ENCODE measurements around the gene LAMB4.

The LAMB4 gene

DNA sequence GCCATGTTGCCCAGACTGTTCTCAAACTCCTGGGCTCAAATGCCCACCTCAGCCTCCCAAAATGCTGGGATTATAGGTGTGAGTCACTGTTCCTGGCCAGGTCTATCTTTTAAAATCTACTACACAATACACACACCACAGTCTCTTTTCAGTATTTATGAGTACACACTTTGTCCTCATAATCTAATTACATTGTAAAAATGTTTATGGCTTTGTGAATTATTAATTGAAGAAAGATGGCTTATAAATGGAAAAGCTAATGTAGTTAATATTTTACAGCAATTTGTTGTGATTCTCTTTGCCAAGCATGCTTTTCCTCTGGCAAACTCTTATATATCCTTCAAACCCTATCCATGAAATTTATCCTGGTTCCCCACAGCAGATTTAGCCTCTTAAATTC, 22.0 kb downstream of the LAMB4 start:
- no peak for DNase-seq

DNA sequence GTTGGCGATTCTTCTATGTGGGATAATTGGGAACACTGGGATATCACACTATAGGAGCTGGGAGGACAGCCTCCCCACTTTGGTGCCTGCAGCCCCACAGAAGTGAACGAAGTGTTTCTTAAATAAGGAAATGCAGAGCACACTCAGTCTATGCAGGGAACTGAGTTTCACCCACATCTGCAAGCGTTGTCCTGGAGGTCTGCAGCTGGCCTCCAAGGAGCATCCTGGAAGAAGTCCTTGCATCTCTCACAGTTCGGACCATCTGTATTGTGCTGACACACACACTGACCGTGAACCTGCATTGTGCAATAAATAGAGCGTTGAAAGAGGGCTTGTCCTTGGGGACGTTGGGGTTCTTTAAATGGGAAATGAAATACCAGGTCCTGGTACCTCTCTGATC, 25.8 kb downstream of the LAMB4 start:
- no peak for DNase-seq

DNA sequence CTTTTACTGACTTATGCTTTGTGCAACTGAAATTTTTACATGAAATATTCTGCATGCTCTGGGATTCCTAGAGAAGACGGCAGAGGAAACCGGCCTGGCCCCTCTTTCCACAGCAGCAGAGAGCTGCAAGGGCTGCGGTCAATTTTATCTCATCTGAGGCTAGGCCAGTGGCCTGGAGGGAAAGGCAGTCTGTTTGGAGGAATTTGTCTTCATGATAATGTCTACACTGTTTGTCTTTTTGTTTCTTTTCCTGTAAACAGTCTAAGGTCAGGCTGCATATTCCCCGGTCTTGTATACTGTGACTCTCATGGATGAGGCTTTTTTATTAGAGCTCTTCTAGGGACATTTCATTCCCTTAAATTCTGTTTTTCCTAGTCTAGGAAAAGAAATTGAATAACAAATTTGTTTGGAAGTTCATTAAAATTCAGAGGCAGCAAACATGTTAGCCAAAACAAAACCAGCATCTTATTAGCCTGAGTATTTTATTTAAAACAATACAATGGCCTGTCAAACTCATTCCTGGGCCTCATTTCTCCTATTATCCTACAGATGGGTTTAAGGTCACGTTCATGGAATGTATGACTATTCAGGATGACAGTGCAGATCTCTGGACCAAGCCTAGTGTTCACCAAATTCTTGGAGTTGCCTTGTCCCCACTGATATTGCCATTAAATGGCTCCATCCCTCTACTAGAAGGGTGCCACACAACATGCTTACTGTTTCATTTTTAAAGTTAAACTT, 26.4 kb downstream of the LAMB4 start:
- DNase-seq = no peak

DNA sequence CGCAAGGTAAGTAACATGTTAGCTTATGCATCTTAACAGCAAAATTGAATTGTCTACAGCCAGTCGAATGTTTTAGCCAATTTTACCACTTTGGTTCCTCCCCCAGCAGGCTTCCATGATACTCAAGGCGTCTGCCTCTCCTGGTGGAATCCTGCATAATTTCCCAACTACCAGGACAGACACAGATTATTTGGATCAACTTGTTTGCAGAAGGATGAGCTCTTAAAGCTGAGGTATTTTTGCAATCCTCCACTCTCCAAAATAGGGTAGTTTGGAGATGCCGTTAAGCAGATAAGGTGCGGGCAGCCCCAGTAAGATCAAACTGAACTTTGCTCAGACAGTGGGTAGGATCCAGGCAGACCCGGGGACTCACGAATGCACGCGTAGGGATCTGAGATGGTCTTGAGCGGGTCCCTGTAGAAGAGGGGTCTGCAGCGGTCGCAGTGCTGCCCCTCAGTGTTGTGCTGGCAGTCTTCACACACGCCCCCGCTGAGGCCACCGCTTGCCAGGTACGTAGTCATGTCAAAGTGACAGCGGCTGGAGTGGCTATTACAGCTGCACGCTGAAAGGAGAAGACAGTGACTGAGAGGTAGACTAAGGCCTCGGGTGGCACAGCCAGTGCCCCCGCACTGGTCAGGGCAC, 27.4 kb downstream of the LAMB4 start:
- no peak for DNase-seq

DNA sequence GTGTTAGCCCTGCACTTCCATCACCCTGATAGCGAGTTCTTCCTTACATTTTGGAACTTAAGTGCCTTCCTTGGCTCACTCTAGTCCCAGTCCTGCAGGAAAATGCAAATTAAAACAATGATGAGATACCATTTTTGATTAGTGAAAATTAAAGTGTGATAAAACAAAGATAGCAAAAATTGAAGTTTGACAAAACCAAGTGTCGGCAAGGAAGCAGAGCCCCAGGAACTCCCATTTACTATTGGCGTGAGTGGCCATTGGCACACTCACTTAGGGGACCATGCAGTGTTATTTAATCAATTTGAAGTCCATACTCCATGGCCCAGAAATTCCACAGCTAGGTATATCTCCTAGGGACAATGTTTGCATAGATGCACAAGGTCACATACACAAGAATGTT, 28.4 kb downstream of the LAMB4 start:
- no peak for DNase-seq

DNA sequence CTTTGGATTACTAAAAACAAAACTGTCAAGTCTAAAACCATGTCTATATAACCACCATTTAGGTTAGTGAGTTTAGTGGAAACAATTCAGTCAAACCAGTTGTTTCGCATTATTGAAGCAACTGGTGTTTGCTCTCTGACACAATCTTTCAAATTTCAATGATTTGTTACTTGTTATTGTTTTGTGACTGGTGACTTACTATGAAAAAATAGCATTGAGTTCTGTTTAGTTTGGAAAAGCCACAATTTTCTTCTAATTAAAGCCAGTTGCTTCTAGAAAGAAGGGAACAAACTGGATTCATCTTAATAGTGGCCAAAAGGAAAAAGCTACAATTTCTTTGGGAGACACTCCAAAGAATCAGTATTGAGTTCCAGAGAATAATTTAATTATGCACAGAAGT, 30.4 kb downstream of the LAMB4 start:
- DNase-seq = no peak

DNA sequence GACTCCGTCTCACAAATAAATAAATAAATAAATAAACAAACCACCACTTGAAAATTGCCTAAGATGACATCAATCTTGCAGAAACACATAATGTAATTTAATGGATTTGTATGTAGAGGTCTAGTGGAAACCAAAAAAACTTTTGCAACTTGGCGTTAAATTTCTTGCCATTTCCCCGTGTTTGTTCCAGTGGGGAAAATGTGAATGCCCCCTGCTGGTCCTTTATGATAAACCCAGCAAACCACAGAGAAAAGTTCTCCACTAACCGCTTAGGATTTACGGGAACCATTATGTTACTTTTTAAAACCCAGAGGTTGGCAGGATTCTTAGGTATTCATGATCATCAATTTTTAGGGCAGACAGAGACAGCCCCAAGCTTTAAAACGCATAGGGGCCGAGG, 32.5 kb downstream of the LAMB4 start:
- DNase-seq = no peak

DNA sequence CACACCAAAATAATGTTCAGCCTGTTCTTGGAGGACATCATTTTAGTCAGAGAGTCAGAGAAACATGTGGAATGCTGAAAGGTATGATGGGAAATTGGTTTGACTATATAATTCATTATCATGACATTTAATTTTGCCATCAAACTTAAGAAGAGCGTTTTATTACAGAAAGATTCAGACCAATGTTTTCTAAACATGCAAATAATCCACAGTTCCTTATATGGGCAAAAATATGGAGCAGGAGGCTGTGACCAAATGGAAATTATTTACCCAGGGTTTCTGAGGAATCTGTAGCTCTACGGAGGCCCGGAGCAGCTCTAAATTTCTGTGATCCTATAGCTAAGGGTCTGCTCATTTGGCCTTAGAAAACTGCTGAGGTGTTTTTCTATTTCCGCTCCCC, 33.2 kb downstream of the LAMB4 start:
- no peak for DNase-seq

DNA sequence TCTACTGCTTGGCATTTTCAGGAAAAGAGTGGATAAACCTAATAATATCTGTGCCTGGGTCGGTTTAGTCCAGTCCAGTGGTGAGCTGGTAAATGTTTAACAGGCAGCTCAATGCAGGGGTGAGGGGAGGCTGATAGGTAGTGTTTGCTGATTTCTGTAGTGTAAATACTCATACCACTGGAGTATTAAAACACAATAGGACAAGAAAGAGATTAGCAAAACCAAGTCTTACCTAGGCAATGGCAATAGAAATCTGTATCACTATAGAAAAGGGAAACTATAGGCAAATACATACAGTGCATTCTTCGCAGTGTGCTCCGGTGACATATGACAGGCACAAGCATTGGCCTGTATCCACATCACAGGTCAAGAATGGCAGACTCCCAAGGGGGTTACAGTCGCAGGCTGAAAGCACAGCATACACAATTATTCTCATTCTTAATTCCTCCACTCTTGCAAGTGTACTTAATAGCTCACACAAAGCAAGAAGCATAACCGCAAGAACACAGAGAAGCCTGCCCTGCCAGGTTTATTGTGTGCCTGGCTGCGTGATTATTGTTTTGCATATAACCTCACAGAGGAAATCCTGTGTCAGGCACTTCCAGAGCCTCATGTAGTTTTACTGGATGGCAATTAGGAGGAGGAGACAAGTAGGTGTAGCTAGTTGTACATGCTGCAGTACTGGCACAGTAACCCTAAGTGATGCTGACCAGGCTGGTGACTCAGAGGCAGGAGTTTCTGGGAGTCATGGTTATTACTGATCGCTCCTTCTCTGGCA, 35.0 kb downstream of the LAMB4 start:
- peak; percentile 7 for DNase-seq

DNA sequence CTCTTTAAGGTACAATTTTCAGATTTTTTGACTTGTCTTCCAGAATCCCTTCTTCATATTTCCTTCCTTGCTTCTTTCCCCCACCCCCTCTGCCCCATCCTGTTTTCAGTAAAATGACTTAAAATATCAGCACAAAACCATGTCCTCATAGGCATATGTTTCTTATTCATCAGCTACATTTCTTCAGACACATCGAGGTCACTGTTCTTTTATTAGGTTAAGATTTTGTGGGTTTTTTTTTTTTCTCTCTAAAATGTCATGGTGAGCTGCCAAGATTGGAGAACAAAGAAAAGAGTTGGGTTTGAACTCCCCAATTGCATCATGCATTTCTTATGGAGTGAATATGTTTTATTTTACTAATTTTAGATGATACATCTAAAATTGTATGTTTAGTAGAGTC, 35.8 kb downstream of the LAMB4 start:
- DNase-seq = no peak

DNA sequence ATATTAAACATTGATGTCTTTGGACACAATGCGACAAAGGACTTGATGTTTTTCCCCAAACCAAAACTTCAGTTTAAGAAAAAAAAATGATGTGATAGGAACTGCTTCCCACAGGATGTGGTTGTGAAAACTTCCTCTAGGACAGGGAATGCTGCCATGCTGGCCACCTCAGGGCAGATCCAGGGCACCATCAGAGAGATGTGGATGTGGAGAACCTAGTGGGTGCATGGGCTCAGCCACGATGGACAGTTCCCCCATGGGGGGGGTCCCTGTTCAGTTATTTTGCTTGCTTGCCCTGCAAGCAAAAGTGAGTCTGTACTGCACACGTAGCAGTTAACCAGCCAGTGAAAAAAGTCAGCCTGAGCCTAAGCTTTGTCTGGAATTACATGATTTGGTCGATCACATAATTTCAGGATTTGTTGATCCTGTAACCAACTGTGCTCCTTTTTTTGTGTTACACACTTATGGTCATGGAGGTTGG, 36.3 kb downstream of the LAMB4 start:
- no peak for DNase-seq

DNA sequence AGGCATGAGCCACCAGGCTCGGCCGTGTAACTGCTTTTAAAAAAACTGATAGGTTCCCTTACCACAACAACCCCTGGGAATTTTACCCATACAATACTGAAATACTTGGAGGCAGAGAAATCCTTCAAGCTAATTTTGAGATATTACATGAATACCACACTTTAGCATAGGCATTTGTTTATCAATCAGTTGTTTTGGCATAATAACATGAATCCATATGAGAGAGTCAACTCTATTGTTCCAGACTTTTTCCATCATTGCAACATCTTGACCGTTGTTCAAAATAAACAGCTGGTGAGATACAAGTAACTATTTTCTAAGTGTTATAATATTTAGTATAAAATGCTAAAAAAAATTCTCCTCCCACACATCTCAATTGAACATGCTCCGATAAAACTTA, 36.8 kb downstream of the LAMB4 start:
- no peak for DNase-seq

DNA sequence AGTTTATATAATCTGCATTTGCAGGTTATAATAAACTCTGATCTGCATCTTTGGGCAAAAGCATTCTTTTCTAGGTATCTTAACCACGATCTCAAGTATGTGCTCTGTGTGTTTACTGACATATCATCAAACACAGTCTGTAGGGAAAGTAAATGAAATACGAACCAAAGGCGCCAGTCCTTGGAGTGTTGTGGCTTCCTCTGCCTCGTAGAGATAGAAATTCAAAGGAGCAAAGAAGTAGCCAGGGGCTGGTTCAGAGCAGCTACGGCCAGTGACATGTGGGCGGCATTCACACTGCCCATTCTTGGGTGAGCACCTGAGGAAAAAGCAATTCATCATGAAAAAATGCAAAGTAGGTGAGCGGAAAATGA, 38.7 kb downstream of the LAMB4 start:
- DNase-seq = no peak

DNA sequence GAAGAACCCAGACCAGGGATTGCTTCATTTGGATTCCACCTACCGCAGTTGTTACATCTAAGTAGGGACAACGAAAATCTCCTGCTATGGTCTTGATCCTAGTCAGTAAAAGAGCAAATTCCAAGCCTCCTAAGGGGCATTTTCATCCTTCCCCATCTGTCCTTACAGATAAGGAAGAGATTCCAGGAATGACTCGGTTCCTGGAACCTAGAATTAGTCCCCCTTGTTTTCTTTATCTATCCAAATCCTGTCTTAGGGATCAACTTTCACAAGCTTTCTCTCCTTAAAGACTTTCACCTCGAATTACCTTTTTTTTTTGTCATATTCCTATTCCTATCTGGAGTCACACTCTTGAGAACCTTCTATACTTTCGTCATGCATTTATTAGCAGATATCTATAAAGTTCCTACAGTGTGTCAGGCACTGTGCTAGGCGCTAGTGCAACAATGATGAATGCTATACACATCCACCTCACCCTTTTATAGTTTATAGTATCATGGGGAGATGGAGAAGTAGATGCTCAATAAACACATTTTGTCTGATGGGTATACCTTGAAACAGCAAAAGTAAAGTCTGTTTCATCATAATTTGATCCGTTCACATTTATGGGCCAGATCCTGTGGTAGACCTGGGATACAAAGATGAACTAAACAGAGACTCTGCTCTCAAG, 39.2 kb downstream of the LAMB4 start:
- DNase-seq = no peak

DNA sequence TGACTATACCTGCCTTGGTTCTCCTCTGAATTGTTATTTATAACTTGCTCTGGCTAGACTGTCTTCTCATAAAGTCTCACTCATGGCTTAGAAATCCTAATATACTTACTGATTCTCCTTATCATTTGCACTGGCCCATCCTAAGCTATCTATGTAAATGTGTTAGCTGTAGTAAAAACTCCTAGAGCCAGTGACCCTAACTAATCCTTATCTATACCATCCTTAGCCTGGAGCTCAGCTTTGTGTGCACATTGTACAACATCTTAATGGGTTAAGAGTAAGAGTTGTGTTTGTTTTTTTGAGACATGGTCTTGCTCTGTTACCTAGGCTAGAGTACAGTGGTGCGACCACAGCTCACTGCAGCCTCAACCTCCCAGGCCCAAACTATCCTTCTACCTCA, 40.8 kb downstream of the LAMB4 start:
- DNase-seq = no peak

DNA sequence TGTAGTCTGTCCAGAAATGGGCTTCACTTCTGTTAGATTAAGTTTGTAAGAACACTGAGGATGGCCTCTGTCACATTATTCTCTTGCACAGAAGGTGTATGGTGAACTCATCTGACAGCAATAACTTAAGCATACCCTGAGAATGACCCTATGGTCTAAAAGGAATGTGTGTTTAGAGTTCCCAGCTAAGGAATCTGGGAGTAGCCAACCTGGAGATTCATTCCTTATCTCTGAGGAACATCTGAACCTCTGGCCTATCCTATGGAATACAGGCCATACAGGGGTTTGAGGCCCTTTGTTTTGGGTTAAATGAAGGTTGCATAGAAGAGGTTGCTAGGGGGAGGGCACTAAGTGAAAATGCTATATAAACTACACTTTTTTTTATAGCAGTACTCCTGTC, 41.4 kb downstream of the LAMB4 start:
- DNase-seq = no peak

DNA sequence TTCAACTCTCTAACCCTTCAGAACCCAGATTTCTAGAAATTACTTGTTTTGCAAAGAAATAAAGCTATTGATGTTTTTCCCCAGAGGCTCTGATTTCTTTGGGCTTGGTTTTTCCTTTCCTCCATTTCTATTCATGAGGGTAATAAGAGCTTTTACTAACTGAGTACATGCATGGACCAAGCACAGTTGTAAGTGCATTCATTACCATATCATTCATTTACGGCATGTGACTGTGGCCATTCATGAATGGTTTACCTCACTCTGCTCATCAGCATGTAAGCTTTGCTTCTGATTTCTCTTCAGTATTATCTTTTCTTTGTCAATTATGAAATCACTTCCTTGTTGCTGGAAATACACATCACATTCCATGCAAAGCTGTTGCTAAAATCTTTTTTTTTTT, 42.4 kb downstream of the LAMB4 start:
- DNase-seq = no peak

DNA sequence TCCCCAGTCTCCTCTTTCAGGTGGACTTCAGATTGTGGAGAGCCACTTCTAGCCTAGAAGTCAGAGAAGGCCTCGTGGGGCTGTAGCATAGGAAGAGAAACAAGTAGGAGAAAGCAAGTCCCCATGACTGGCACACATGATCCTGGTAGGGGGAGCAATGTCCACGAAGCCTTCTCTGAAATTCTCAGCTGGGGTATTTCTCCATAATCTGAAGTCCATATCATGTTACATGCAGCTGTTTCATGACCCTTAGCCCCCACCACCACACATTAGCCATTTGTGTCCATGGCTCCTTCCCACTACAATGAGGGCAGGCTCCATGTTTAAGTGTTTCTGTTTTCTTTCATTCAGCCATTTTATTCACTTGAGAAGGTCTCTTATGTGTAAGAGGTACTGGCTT, 43.2 kb downstream of the LAMB4 start:
- no peak for DNase-seq

DNA sequence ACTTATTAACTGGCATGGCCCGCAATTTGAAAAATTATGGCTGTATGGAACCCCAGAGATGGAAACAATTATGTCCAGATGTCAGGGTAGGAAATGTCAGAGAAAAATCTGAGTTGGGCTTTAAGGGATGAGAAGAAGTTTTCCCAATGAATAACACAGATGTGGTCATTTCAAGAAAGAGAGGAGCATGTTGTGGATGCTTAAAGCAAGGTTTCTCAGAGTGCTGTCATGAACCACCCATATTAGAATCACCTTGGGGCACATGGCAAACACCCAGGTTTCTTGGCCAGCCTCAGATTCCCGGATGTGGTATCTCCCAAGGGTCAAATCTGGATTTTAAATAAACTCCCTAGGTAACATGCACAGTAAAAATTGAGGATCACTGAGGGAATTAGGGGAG, 43.6 kb downstream of the LAMB4 start:
- DNase-seq = no peak

DNA sequence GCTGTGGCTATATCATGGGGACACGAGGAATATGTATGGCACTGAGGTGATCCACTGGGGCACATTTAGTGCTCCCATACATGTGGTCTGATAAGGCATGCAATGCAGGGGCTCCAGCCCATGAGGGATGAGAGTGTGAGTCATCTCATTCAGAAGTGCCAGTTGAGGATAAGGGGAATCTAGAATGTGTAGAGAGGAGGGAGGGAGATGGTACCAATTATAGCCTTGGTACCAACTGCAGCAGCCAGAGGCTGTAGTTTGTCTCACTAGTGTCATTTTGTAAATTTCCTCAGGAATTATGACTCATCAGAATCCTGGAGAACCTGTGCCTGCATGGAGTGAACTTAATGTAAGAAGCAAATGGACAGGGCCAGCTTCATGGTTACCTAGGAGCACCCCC, 46.2 kb downstream of the LAMB4 start:
- no peak for DNase-seq

DNA sequence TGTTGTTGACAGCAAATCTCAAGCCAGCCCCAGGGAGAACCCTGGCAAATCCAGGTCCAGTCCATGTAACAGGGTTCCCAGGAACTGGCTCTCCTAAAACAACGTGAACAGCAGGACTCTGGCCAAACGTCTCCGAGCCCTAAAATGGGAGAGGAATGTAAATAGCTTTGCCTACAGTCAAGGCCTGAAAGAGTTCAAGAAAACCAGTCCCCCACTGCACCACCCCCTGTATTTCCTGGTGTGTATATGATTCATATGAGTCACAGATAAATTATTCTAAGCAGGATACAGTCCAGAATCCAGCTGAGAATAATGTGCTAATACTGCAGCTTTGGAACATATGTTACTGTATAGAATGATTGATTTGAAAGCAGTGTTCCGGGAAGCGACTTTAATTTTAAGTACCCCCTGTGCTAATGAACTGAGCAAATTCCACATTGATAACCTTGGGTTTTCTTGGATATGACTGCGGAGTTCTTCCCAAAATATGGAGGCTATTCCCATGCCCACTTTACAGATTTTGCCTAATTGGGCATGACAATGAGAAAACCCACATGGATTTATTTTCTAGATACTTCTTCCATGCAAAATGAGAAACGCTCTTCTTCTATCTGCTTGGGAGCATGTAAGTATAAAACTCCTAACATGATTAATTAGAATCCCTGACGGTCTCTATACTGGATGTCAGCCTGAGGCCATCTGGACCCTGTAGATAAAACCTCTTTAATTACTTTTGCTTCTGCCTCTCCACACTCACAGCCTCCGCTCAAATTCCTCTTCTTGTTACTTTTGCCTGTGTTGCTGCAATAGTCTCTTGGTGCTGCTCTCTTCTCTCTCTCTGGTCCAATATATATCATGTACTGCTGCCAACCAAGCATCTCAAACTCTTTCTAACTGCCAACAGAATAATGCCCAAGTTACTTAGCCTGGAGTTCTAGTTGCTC, 50.2 kb downstream of the LAMB4 start:
- DNase-seq = no peak

DNA sequence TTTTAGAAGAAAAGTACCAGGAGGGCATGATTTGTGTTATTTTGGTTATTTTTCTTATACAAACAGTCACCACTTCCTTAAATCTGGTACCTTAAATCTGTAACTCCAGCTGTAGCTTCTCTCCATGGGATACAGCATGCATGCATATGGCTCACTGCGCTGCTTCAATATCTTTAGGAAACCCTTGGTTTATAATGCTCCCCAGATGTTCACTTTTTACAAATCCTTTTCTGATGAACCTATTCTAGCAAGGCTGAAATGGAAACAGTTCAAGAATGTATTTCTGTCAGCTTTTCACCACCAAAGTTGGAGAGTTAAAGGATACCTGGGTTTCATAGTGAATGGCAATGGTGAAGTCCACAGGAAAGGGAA, 50.9 kb downstream of the LAMB4 start:
- DNase-seq = no peak

DNA sequence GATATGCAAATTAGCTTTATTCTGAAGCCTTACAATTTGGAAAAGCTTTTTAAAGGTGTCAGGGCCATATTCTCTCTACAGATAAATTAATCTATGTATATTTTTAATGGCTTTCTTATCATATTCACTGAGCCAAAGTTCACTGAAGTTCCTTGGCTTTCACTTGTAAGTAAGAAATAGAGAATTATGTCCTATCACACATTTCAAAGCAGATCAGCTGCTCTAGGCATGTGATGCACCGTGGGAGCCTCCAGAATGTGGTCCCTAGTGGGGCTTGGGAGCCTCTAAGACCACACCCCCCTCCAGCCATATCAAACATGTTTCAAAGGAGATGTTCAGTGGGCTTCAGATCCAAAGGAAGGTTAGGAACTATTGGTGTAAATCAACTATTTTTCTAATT, 51.5 kb downstream of the LAMB4 start:
- no peak for DNase-seq

Measured in NCI-H1105 treated with DMSO at 0.1 percent for 48 hours (cell line).